Pancreas (tissue), 10 donors: Measurements from ENCODE around the gene SEBOX. TPM values are rescaled to one million over a fixed set of nuclear protein-coding genes. Genes with fewer than 3 reads are reported as not detected.
A peak's percentile ranks its signal among the peaks of the same experiment; 100 is the strongest.

Experiments
- ATAC-seq, 4 donors: fragments of 200-7000 bp; cut with Tn5 transposase; one replicate each; pipeline versions ENCODE4 v1.8.0 to v1.9.1; 2020; ENCODE audit warnings: mild to moderate bottlenecking in 4 of 4, moderate library complexity in 4 of 4
- DNase-seq, 6 donors: peaks; one replicate each; pipeline ENCODE4 v3.0.0-alpha.2; 2020
- FAIRE-seq: peaks from 2 replicates; lab custom pipeline; 2012; peaks lifted over from hg19 to GRCh38; lab: Jason Lieb, UNC
- H3K27ac ChIP-seq, 4 donors: fragments of 200-600 bp; sonication (generic); 1 replicate in 3 of 4; 2 replicates in 1 of 4; pipeline versions ENCODE4 v1.5.0 to v1.8.0; 2020
- H3K27me3 ChIP-seq, 4 donors: fragments of 200-600 bp; one replicate each; pipeline ENCODE4 v1.8.0; 2021
- H3K36me3 ChIP-seq, 3 donors: fragments of 200-600 bp; sonication (generic) in 1 of 3; one replicate each; pipeline versions ENCODE4 v1.5.0 to v1.8.0; 2020 to 2021
- H3K4me1 ChIP-seq, 3 donors: fragments of 200-600 bp; one replicate each; pipeline ENCODE4 v1.8.0; 2021
- H3K4me3 ChIP-seq, 4 donors: fragments of 200-600 bp; sonication (generic) in 2 of 4; one replicate each; pipeline versions ENCODE4 v1.5.0 to v1.8.0; 2020 to 2021
- H3K9me3 ChIP-seq, 4 donors: fragments of 200-600 bp; one replicate each; pipeline ENCODE4 v1.8.0; 2021
- CTCF ChIP-seq, 4 donors: fragments of 200-600 bp; sonication (generic) in 3 of 4; IDR thresholded peaks; one replicate each; pipeline versions ENCODE4 v1.5.0 to v1.8.0; 2021; ENCODE audit warnings: antibody characterized with exemption in 4 of 4
- WGBS, 2 donors: extraction: QIAGEN DNeasy Blood & Tissue Kit; methylation state at CpG; one replicate each; pipeline ENCODE4 v1.1.7; 2013; 5-methylcytosine and 5-hydroxymethylcytosine counted together
- intact Hi-C, 3 donors: fragments of 100-400 bp; cut with DNase I; formaldehyde crosslinking; loops; one replicate each; pipeline versions ENCODE4 v1.11.1 to v1.14.2; 2022
- polyA plus RNA-seq, 2 donors: library from polyadenylated mRNA; stranded (reverse); fragments of 200-250 nt; gene quantifications; one replicate each; pipeline ENCODE4 v1.2.3, GENCODE V29; 2013
- total RNA-seq, 6 donors: library from RNA; stranded (reverse); fragmentation: NEBNext Ultra II Directional in 4 of 6; extraction: Animal tissue kit (Norgen Biotek cat#: 25700) in 4 of 6; gene quantifications; one replicate each; pipeline versions ENCODE4 v1.2.1 to v1.2.4, GENCODE V29; 2021 to 2023
- donor health status: healthy with polysubstance abuse.
- donor health status: DM: no; HTN: no; CAD: no; lungs with moderate emphysema.
- donor health status: DM: no; HTN: no; CAD: no.
- donor health status: control.
- donor health status: control.
- donor health status: Bipolar disorder and iron deficiency.
- donor health status: DM: yes; HTN: yes; CAD: no.
- donor health status: DM: no; HTN: no; CAD: no.
- donor health status: DM: no; HTN: no; CAD: no.
- donor health status: DM: yes; HTN: yes; CAD: no.

Gene SEBOX
- total and polyA plus RNA-seq, 8 donors = not detected

GRCh38 chr17:28328325-28328724 lies 36.7 kb downstream of the SEBOX start:
- Histone ChIP-seq H3K4me3 (no peak overlapping the region), H3K36me3 (peaks cover 0 to 29% (median 8%) of the 10 kb centered on the region in 3 donors), H3K4me1 (peaks cover 25 to 52% (median 46%) of the 10 kb centered on the region in 3 donors), H3K27ac (peak overlapping the region in 1 of 4 donors; percentile 79), H3K27me3 (no peaks in the 10 kb centered on the region), H3K9me3 (no peaks in the 10 kb centered on the region)
- ATAC-seq = no peak
- WGBS, 2 donors = 70 to 79% methylated on average over 4 of the region's 4 CpGs
- no peak for FAIRE-seq
- peak in 1 of 6 donors; percentile 3 for DNase-seq
- TF ChIP-seq CTCF (IDR thresholded peaks at IDR 0.05) = no peak
- intact Hi-C loops = no loop called here

DNA sequence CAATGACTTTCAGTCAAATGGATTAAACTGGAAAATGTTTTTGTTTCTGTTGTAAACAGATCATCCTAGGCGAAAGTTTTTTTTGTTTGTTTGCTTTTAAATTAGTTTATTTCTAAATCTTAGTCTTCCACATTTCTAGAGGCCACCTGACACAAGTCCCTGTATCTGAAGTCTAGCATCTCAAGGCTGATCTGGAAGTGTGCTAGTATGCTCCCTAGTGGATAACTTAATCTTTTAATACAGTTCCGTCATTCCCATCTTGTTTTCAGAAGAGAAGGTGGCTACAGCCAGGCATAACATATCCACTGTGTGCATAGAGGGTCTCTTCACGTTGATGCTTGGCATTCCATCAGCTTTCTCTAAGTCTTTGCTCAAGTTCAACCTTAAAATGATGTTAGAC lies 37.3 kb downstream of the SEBOX start:
- Histone ChIP-seq H3K27ac (peak overlapping the region in 1 of 4 donors; percentile 79), H3K4me3 (no peak overlapping the region), H3K9me3 (no peaks in the 10 kb centered on the region), H3K4me1 (peaks cover 25 to 57% (median 50%) of the 10 kb centered on the region in 3 donors), H3K27me3 (no peaks in the 10 kb centered on the region), H3K36me3 (peaks cover 0 to 29% (median 8%) of the 10 kb centered on the region in 3 donors)
- WGBS, 2 donors = 39 to 44% methylated on average over 3 of the region's 3 CpGs
- no peak for TF ChIP-seq CTCF (IDR thresholded peaks at IDR 0.05)
- DNase-seq (no peak), ATAC-seq (no peak), FAIRE-seq (no peak)
- intact Hi-C loops = no loop called here

DNA sequence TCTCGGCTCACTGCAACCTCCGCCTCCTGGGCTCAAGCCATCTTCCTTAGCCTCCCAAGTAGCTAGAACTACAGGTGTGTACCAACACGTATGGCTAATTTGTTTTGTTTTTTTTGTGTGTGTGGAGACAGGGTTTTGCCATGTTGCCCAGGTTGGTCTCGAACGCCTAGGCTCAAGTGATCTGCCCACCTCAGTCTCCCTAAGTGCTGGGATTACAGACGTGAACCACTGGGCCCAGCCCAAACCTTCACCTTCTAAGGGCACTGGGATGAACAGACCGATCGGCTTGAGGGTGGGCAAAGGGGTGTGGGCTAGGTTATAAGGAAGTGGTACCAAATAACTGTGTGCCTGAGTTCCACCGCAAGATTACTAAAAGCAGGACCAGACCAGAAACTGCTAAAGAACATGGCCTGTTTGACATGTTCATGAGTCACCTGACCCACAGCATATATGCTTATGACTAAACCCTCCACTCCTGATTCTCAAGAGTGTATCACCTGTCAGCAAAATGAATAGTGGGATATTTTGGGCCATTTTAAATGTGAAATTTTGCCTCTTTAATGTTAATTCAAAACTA lies 37.9 kb downstream of the SEBOX start:
- peaks cover 0 to 29% (median 8%) of the 10 kb centered on the region in 3 donors for H3K36me3 ChIP-seq

DNA sequence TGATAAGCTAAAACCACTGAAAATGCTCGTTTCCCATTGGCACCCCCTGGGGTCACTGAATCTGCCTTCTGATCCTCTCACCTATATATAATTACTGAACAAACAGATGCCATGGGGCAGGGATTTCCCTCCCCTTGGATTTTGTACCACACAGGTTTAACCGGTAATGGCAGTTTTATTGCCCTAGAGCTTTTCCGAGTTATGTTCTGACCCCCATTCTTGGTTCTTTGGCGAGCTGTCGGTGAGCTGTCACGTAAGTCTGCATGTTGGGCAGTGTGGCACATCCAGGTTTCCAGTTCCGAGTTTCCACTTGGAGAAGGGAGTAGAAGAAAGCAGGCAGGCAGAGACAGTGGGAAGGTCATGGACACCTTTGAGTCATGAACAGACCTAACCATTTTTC lies 38.9 kb downstream of the SEBOX start:
- intact Hi-C loops = no loop called here
- H3K9me3 ChIP-seq = no peaks in the 10 kb centered on the region
- peaks cover 0 to 25% (median 8%) of the 10 kb centered on the region in 3 donors for H3K36me3 ChIP-seq
- peak in 3 of 4 donors; percentile 21 to 33 (median 30) for ATAC-seq
- H3K27ac ChIP-seq = peak overlapping the region in 3 of 4 donors; percentile 51 to 84 (median 79)
- TF ChIP-seq CTCF (IDR thresholded peaks at IDR 0.05) = no peak
- 12 to 20% methylated on average over 7 of the region's 7 CpGs for WGBS, 2 donors
- no peak for FAIRE-seq
- no peak overlapping the region for H3K4me3 ChIP-seq
- peak in 1 of 6 donors; percentile 43 for DNase-seq
- no peaks in the 10 kb centered on the region for H3K27me3 ChIP-seq
- H3K4me1 ChIP-seq = peaks cover 25 to 55% (median 53%) of the 10 kb centered on the region in 3 donors

More for the DNA sequence above, 37.9 kb downstream of the SEBOX start:
- no peak for FAIRE-seq
- peak in 1 of 6 donors; percentile 8 for DNase-seq
- intact Hi-C loops = no loop called here
- Histone ChIP-seq H3K9me3 (no peaks in the 10 kb centered on the region), H3K27me3 (no peaks in the 10 kb centered on the region), H3K4me1 (peaks cover 25 to 58% (median 56%) of the 10 kb centered on the region in 3 donors), H3K4me3 (no peak overlapping the region), H3K27ac (peak overlapping the region in 2 of 4 donors; percentile 55 to 79)
- TF ChIP-seq CTCF (IDR thresholded peaks at IDR 0.05) = no peak
- WGBS, 2 donors = 67 to 76% methylated on average over 9 of the region's 9 CpGs
- ATAC-seq = no peak

- intact Hi-C loops = no loop called here
- WGBS, 2 donors = 16 to 18% methylated on average over 5 of the region's 5 CpGs
- FAIRE-seq = no peak
Observed at GRCh38 chr17:28325211-28325610, 39.8 kb downstream of the SEBOX start.

More at GRCh38 chr17:28325211-28325610, 39.8 kb downstream of the SEBOX start:
- H3K4me3 ChIP-seq = no peak overlapping the region
- peaks cover 0 to 25% (median 8%) of the 10 kb centered on the region in 3 donors for H3K36me3 ChIP-seq
- H3K4me1 ChIP-seq = peaks cover 25 to 55% (median 53%) of the 10 kb centered on the region in 3 donors
- peak in 1 of 4 donors; percentile 1 for ATAC-seq
- H3K9me3 ChIP-seq = no peaks in the 10 kb centered on the region
- H3K27ac ChIP-seq = peak overlapping the region; percentile 51 to 84 (median 68)
- H3K27me3 ChIP-seq = no peaks in the 10 kb centered on the region
- no peak for TF ChIP-seq CTCF (IDR thresholded peaks at IDR 0.05)
- DNase-seq = no peak
